ENCODE data around the gene NKD1.

GRCh38 chr16:50515218-50515617 is 33.0 kb upstream of the NKD1 start:
- TF ChIP-seq CTCF (IDR thresholded peaks at IDR 0.05) (no peak), POLR2AphosphoS5 (IDR thresholded peaks at IDR 0.05) (no peak)

Measured in stomach (tissue), 4 donors.